A673 (cell line): Measurements from ENCODE around the gene DLG2. TPM values are rescaled to one million over a fixed set of nuclear protein-coding genes. Genes with fewer than 3 reads are reported as not detected.

Source experiments
- BruUV-seq: library from RNA; stranded (reverse); fragments of 400-500 nt; replicated peaks from 2 replicates; lab custom pipeline; 2021; lab: Mats Ljungman, UMichigan
- CTCF ChIA-PET: fragments of 300-600 bp; sonication (Branson Sonifier 250); formaldehyde crosslinking; loops from one replicate; lab custom pipeline; 2022; ENCODE audit warnings: antibody characterized with exemption; lab: Charles Lee
- POLR2A ChIA-PET: fragments of 300-600 bp; sonication (Branson Sonifier 250); formaldehyde crosslinking; loops from one replicate; lab custom pipeline; 2022; ENCODE audit warnings: antibody characterized with exemption; ENCODE audit not compliant: low non-redundant PET; lab: Charles Lee
- DNase-seq: peaks from one replicate; pipeline ENCODE4 v3.0.0-alpha.2; 2015; ENCODE audit warnings: low spot score
- H3K27ac ChIP-seq: fragments of 200-600 bp; sonication (generic); 2 replicates; pipeline ENCODE4 v1.5.1; 2016; ENCODE audit warnings: mixed run types, low read depth, mild to moderate bottlenecking, mixed read lengths, antibody characterized with exemption, low read length; ENCODE audit not compliant: poor library complexity, severe bottlenecking
- H3K27me3 ChIP-seq: fragments of 200-600 bp; sonication (generic); replicated peaks from 2 replicates; pipeline ENCODE4 v1.6.1; 2017; ENCODE audit warnings: mixed run types, low read depth, mild to moderate bottlenecking, mixed read lengths, antibody characterized with exemption, low read length; ENCODE audit not compliant: insufficient read depth, poor library complexity
- H3K36me3 ChIP-seq: fragments of 200-600 bp; sonication (generic); 2 replicates; pipeline ENCODE4 v1.6.1; 2016; ENCODE audit warnings: mixed run types, mild to moderate bottlenecking, mixed read lengths, antibody characterized with exemption, low read length; ENCODE audit not compliant: insufficient read depth, poor library complexity, severe bottlenecking
- H3K4me1 ChIP-seq: fragments of 200-600 bp; sonication (generic); 2 replicates; pipeline ENCODE4 v1.6.1; 2017; ENCODE audit warnings: mixed run types, mild to moderate bottlenecking, mixed read lengths, antibody characterized with exemption, low read length; ENCODE audit not compliant: insufficient read depth, poor library complexity, severe bottlenecking
- H3K4me3 ChIP-seq: fragments of 200-600 bp; sonication (generic); 2 replicates; pipeline ENCODE4 v1.5.1; 2016; ENCODE audit warnings: low read depth, mixed run types, mild to moderate bottlenecking, mixed read lengths, low read length; ENCODE audit not compliant: poor library complexity, severe bottlenecking
- H3K9me3 ChIP-seq: fragments of 200-600 bp; sonication (generic); 2 replicates; pipeline ENCODE4 v1.6.1; 2016; ENCODE audit warnings: mixed run types, low read depth, mild to moderate bottlenecking, mixed read lengths, antibody characterized with exemption, low read length; ENCODE audit not compliant: poor library complexity, severe bottlenecking
- EZH2 ChIP-seq: fragments of 200-600 bp; sonication (generic); IDR thresholded peaks from 2 replicates; pipeline ENCODE4 v1.6.1; 2017; ENCODE audit warnings: borderline replicate concordance, low read depth, mild to moderate bottlenecking, mixed read lengths, antibody characterized with exemption, low read length; ENCODE audit not compliant: poor library complexity, severe bottlenecking
- intact Hi-C: fragments of 100-400 bp; cut with micrococcal nuclease; formaldehyde crosslinking; loops from one replicate; pipeline ENCODE4 v1.10.0; 2022; ENCODE audit not compliant: unreplicated experiment
- total RNA-seq: library from RNA; stranded (reverse); gene quantifications from 2 replicates; pipeline ENCODE4 v1.2.3, GENCODE V29; 2021
- TF ChIP-seq, protein P1 (sequence below): fragments of 300-800, 200-600 bp; sonication (generic); conservative IDR thresholded peaks from 2 replicates; pipeline ENCODE4 v1.5.1; 2017; ENCODE audit warnings: low read depth, mild to moderate bottlenecking, antibody characterized with exemption, low read length, moderate library complexity, mixed read lengths

The DLG2 gene
- total RNA-seq, 1 experiment from 2014 or later = 277 TPM

DNA sequence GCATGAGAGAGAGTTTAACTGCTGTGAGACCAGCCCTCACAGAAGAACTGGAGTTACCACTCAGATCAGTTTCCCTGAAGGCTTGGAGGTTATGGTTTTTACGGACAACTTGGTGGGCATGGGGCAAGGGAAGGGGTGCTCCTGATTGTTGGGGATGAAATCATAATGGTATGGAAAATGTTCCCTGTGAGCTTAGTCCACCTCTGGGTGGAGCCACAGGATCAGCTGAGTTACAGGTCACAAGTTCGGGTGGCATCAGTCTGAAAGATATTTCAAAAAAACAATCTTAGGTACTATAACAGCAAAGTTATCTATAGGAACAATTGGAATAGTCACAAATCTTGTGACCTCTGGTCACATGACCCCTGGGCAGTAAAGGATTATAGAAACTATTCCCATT is 162.9 kb downstream of the DLG2 start:
- POLR2A ChIA-PET = no interaction called here
- Histone ChIP-seq H3K4me1 (no peaks in the 10 kb centered on the region), H3K27ac (no peak overlapping the region), H3K9me3 (no peaks in the 10 kb centered on the region), H3K36me3 (no peaks in the 10 kb centered on the region), H3K4me3 (no peak overlapping the region), H3K27me3 (peaks cover 11% of the 10 kb centered on the region)
- intact Hi-C loops = loop anchor here (2.0 kb wide), 1 partner anchor 127 kb away; no protein-coding TSS in a partner anchor
- BruUV-seq = no TSS peak
- CTCF ChIA-PET = interaction anchor here (1.7 kb wide), 1 partner anchor 126 kb away, joined by 4 read pairs; no protein-coding TSS in a partner anchor
- DNase-seq = peak; percentile 11
- TF ChIP-seq, protein P1, sequence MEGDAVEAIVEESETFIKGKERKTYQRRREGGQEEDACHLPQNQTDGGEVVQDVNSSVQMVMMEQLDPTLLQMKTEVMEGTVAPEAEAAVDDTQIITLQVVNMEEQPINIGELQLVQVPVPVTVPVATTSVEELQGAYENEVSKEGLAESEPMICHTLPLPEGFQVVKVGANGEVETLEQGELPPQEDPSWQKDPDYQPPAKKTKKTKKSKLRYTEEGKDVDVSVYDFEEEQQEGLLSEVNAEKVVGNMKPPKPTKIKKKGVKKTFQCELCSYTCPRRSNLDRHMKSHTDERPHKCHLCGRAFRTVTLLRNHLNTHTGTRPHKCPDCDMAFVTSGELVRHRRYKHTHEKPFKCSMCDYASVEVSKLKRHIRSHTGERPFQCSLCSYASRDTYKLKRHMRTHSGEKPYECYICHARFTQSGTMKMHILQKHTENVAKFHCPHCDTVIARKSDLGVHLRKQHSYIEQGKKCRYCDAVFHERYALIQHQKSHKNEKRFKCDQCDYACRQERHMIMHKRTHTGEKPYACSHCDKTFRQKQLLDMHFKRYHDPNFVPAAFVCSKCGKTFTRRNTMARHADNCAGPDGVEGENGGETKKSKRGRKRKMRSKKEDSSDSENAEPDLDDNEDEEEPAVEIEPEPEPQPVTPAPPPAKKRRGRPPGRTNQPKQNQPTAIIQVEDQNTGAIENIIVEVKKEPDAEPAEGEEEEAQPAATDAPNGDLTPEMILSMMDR = peak; percentile 45; the same call in 1 of the 2 replicates
- TF ChIP-seq EZH2 = no peak

DNA sequence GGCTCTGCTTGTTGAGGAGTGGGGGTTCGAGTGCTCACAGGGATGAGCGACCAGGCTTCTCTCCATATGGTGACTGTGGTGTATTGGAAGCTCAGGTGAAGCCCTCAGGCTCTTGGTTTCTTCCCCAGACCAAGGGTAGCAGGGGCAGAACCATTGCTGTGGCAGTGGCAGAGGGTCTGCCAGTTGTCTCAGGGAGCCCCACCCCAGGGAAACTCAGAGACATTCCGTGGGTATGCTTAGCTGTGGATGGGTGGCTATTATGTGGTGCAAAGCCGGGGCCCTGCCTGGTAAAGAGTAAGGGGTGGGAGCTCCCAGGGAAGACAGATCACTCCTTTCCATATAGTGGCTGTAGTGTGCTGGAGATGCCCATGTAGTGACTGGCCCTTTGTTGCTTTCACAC is 167.8 kb downstream of the DLG2 start:
- Histone ChIP-seq H3K4me1 (no peaks in the 10 kb centered on the region), H3K27ac (no peak overlapping the region), H3K27me3 (peaks cover 7% of the 10 kb centered on the region), H3K36me3 (no peaks in the 10 kb centered on the region), H3K9me3 (no peaks in the 10 kb centered on the region), H3K4me3 (no peak overlapping the region)
- DNase-seq = no peak
- CTCF ChIA-PET = no interaction called here
- POLR2A ChIA-PET = no interaction called here
- intact Hi-C loops = no loop called here
- BruUV-seq = no TSS peak
- TF ChIP-seq EZH2 = no peak
- TF ChIP-seq, protein P1 = no peak

DNA sequence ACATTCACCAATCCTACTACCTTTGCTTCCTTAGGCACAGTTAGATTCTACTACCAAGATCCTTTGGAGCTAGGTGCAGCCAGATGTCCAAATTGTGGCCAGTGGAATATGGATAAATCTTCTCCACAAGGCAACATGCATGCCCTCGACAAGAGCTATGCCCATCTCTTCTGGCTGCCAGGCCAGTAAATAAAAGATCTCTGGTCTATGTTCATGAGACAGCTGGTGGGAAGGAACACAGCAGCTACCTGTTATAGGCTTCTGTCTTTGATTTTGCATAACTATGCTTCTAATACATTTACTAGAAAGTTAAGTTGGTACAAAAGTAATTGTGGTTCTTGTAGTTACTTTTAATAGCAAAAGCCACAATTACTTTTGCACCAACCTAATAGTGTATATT is 182.7 kb downstream of the DLG2 start:
- Histone ChIP-seq H3K4me1 (no peaks in the 10 kb centered on the region), H3K36me3 (no peaks in the 10 kb centered on the region), H3K4me3 (no peak overlapping the region), H3K27me3 (no peaks in the 10 kb centered on the region), H3K27ac (no peak overlapping the region), H3K9me3 (no peaks in the 10 kb centered on the region)
- intact Hi-C loops = no loop called here
- no peak for DNase-seq
- ChIA-PET CTCF (no interaction called here), POLR2A (interaction anchor here (0.6 kb wide), 1 partner anchor 744 kb away, joined by 5 read pairs; no protein-coding TSS in a partner anchor)
- BruUV-seq = no TSS peak
- no peak for TF ChIP-seq EZH2
- TF ChIP-seq, protein P1 = no peak
